MM.1S (cell line): ENCODE measurements around the gene ODF2.

Source experiments
- DNase-seq: peaks from one replicate; pipeline ENCODE4 v3.0.0-alpha.2; 2015
- H2AFZ ChIP-seq: fragments of 300-600 bp; sonication (generic); 2 replicates; pipeline ENCODE4 v1.6.0; 2016; ENCODE audit warnings: antibody characterized with exemption, low read length
- H3F3A ChIP-seq: fragments of 300-600 bp; sonication (generic); 2 replicates; pipeline ENCODE4 v1.6.1; 2016; ENCODE audit warnings: mild to moderate bottlenecking, antibody characterized with exemption, low read length, moderate library complexity, mixed read lengths; ENCODE audit not compliant: insufficient read depth
- H3K27ac ChIP-seq: fragments of 300-600 bp; sonication (generic); 2 replicates; pipeline ENCODE4 v1.5.1; 2016; ENCODE audit warnings: mild to moderate bottlenecking, low read length
- H3K27me3 ChIP-seq: fragments of 300-600 bp; sonication (generic); replicated peaks from 2 replicates; pipeline ENCODE4 v1.6.0; 2016; ENCODE audit warnings: low read length; ENCODE audit not compliant: insufficient read depth
- H3K36me3 ChIP-seq: fragments of 300-600 bp; sonication (generic); replicated peaks from 2 replicates; pipeline ENCODE4 v1.6.1; 2016; ENCODE audit warnings: mild to moderate bottlenecking, low read length, mixed read lengths; ENCODE audit not compliant: insufficient read depth
- H3K4me1 ChIP-seq: fragments of 300-600 bp; sonication (generic); 2 replicates; pipeline ENCODE4 v1.6.1; 2016; ENCODE audit warnings: low read length, mixed read lengths
- H3K4me2 ChIP-seq: fragments of 300-600 bp; sonication (generic); 2 replicates; pipeline ENCODE4 v1.6.0; 2016; ENCODE audit warnings: low read depth, low read length
- H3K4me3 ChIP-seq: fragments of 300-600 bp; sonication (generic); 2 replicates; pipeline ENCODE4 v1.5.1; 2016; ENCODE audit warnings: low read length, mixed read lengths
- H3K79me2 ChIP-seq: fragments of 300-600 bp; sonication (generic); 2 replicates; pipeline ENCODE4 v1.6.1; 2016; ENCODE audit warnings: mixed run types, low read length, mixed read lengths
- H3K9ac ChIP-seq: fragments of 300-600 bp; sonication (generic); 2 replicates; pipeline ENCODE4 v1.6.1; 2016; ENCODE audit warnings: low read length, mixed read lengths
- H3K9me2 ChIP-seq: fragments of 300-600 bp; sonication (generic); replicated peaks from 2 replicates; pipeline ENCODE4 v1.6.1; 2016; ENCODE audit warnings: mild to moderate bottlenecking, low read length, mixed read lengths; ENCODE audit not compliant: insufficient read depth
- H3K9me3 ChIP-seq: fragments of 300-600 bp; sonication (generic); replicated peaks from 2 replicates; pipeline ENCODE4 v1.6.1; 2016; ENCODE audit warnings: mild to moderate bottlenecking, low read length, mixed read lengths; ENCODE audit not compliant: insufficient read depth
- H4K20me1 ChIP-seq: fragments of 300-600 bp; sonication (generic); 2 replicates; pipeline ENCODE4 v1.6.1; 2016; ENCODE audit warnings: mild to moderate bottlenecking, low read length, moderate library complexity, mixed read lengths; ENCODE audit not compliant: insufficient read depth
- EZH2 ChIP-seq: fragments of 300-600 bp; sonication (generic); optimal IDR thresholded peaks from 2 replicates; pipeline ENCODE3; 2017; ENCODE audit warnings: low read depth, mild to moderate bottlenecking, antibody characterized with exemption, low read length, mixed read lengths
- EZH2phosphoT487 ChIP-seq: fragments of 300-600 bp; sonication (generic); IDR thresholded peaks from 2 replicates; pipeline ENCODE4 v1.6.1; 2018; ENCODE audit warnings: antibody characterized with exemption, low read length
- TF ChIP-seq, protein P1 (sequence below): fragments of 300-600 bp; sonication (generic); IDR thresholded peaks from 2 replicates; pipeline ENCODE4 v1.5.1; 2016; ENCODE audit warnings: antibody characterized with exemption, low read length, mixed read lengths

Gene ODF2

GRCh38 chr9:128546504-128546903, 90.7 kb downstream of the ODF2 start:
- no peak overlapping the region for H3K4me3 ChIP-seq
- no peak for TF ChIP-seq EZH2
- H3K9me2 ChIP-seq, result no peaks in the 10 kb centered on the region
- no peak overlapping the region for H3K4me2 ChIP-seq
- no peaks in the 10 kb centered on the region for H3K27me3 ChIP-seq
- no peak for DNase-seq
- H3K9ac ChIP-seq, result no peak overlapping the region
- no peaks in the 10 kb centered on the region for H3K79me2 ChIP-seq
- H3F3A ChIP-seq, result 0 out of 2 replicates have a peak, but pooled peaks cover 7% of the 10 kb centered on the region
- no peak overlapping the region for H3K27ac ChIP-seq
- no peaks in the 10 kb centered on the region for H4K20me1 ChIP-seq
- peaks cover 5% of the 10 kb centered on the region; the same call in 1 of the 2 replicates for H3K4me1 ChIP-seq
- no peaks in the 10 kb centered on the region for H3K36me3 ChIP-seq
- H2AFZ ChIP-seq, result no peak overlapping the region
- no peaks in the 10 kb centered on the region for H3K9me3 ChIP-seq

- H3K9ac ChIP-seq, result no peak overlapping the region
- peaks cover 13% of the 10 kb centered on the region for H3K79me2 ChIP-seq
- DNase-seq, result no peak
- H3K4me1 ChIP-seq, result peaks cover 11% of the 10 kb centered on the region; the same call in 1 of the 2 replicates
- no peaks in the 10 kb centered on the region for H3K9me3 ChIP-seq
- H3F3A ChIP-seq, result peaks cover 12% of the 10 kb centered on the region; the same call in 1 of the 2 replicates
- no peaks in the 10 kb centered on the region for H3K27me3 ChIP-seq
- TF ChIP-seq, protein P1, sequence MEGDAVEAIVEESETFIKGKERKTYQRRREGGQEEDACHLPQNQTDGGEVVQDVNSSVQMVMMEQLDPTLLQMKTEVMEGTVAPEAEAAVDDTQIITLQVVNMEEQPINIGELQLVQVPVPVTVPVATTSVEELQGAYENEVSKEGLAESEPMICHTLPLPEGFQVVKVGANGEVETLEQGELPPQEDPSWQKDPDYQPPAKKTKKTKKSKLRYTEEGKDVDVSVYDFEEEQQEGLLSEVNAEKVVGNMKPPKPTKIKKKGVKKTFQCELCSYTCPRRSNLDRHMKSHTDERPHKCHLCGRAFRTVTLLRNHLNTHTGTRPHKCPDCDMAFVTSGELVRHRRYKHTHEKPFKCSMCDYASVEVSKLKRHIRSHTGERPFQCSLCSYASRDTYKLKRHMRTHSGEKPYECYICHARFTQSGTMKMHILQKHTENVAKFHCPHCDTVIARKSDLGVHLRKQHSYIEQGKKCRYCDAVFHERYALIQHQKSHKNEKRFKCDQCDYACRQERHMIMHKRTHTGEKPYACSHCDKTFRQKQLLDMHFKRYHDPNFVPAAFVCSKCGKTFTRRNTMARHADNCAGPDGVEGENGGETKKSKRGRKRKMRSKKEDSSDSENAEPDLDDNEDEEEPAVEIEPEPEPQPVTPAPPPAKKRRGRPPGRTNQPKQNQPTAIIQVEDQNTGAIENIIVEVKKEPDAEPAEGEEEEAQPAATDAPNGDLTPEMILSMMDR, result no peak
- no peak for TF ChIP-seq EZH2
- TF ChIP-seq EZH2phosphoT487, result no peak
- H3K36me3 ChIP-seq, result no peaks in the 10 kb centered on the region
- H4K20me1 ChIP-seq, result no peaks in the 10 kb centered on the region
- no peak overlapping the region for H3K4me2 ChIP-seq
- no peak overlapping the region for H3K27ac ChIP-seq
- H3K9me2 ChIP-seq, result no peaks in the 10 kb centered on the region
- H3K4me3 ChIP-seq, result no peak overlapping the region
- H2AFZ ChIP-seq, result no peak overlapping the region
These were observed 93.1 kb downstream of the ODF2 start for GRCh38 chr9:128548876-128549275.

GRCh38 chr9:128550226-128550625, 94.4 kb downstream of the ODF2 start:
- H3K9me3 ChIP-seq, result no peaks in the 10 kb centered on the region
- no peak overlapping the region for H3K27ac ChIP-seq
- H3F3A ChIP-seq, result peaks cover 12% of the 10 kb centered on the region; the same call in 1 of the 2 replicates
- DNase-seq, result no peak
- H2AFZ ChIP-seq, result no peak overlapping the region
- no peak overlapping the region for H3K4me2 ChIP-seq
- H3K9ac ChIP-seq, result no peak overlapping the region
- H3K79me2 ChIP-seq, result peaks cover 27% of the 10 kb centered on the region
- H3K4me3 ChIP-seq, result no peak overlapping the region
- peaks cover 23% of the 10 kb centered on the region for H3K4me1 ChIP-seq
- no peaks in the 10 kb centered on the region for H3K27me3 ChIP-seq
- no peaks in the 10 kb centered on the region for H4K20me1 ChIP-seq
- TF ChIP-seq, protein P1, result no peak
- TF ChIP-seq EZH2 (no peak), EZH2phosphoT487 (no peak)
- no peaks in the 10 kb centered on the region for H3K9me2 ChIP-seq
- no peaks in the 10 kb centered on the region for H3K36me3 ChIP-seq
